Stomach (tissue), 9 donors: ENCODE measurements around the gene CFAP92. TPM values are rescaled to one million over a fixed set of nuclear protein-coding genes. Genes with fewer than 3 reads are reported as not detected.

Experiments used
- DNase-seq, 2 donors: peaks; one replicate each; pipeline versions ENCODE4 v3.0.0 to v3.0.0-alpha.2; 2013 to 2019
- H3K27ac ChIP-seq, 5 donors: fragments of 200-600 bp in 4 of 5; sonication (generic) in 4 of 5; one replicate each; pipeline ENCODE4 v1.5.1; 2013 to 2019; ENCODE audit warnings: mild to moderate bottlenecking in 1 of 5, moderate library complexity in 1 of 5
- H3K27me3 ChIP-seq, 3 donors: fragments of 200-600 bp; sonication (generic); one replicate each; pipeline ENCODE4 v1.5.1; 2017 to 2019; ENCODE audit warnings: mixed run types in 1 of 3
- H3K36me3 ChIP-seq, 4 donors: fragments of 200-600 bp; sonication (generic); 1 replicate in 3 of 4; 2 replicates in 1 of 4; pipeline ENCODE4 v1.5.1; 2016 to 2019
- H3K4me1 ChIP-seq, 4 donors: fragments of 200-600 bp; sonication (generic); one replicate each; pipeline ENCODE4 v1.5.1; 2016 to 2019
- H3K4me3 ChIP-seq, 4 donors: fragments of 200-600 bp; sonication (generic) in 3 of 4; one replicate each; pipeline ENCODE4 v1.5.1; 2016 to 2019; ENCODE audit warnings: mild to moderate bottlenecking in 1 of 4
- H3K9me3 ChIP-seq, 4 donors: fragments of 200-600 bp; sonication (generic); one replicate each; pipeline ENCODE4 v1.5.1; 2016 to 2019
- EP300 ChIP-seq: sonication (generic); formaldehyde crosslinking; IDR thresholded peaks from one replicate; pipeline ENCODE4 v1.6.1; 2017; ENCODE audit warnings: antibody characterized with exemption
- POLR2A ChIP-seq, 4 donors: fragments of 450-650 bp; IDR thresholded peaks; one replicate each; pipeline ENCODE4 v1.6.1; 2016; ENCODE audit warnings: antibody characterized with exemption in 4 of 4, control low read depth in 2 of 4, mild to moderate bottlenecking in 1 of 4, moderate library complexity in 1 of 4
- POLR2AphosphoS5 ChIP-seq, 3 donors: sonication (generic); formaldehyde crosslinking; IDR thresholded peaks; one replicate each; pipeline ENCODE4 v1.6.1; 2016; ENCODE audit warnings: antibody characterized with exemption in 3 of 3
- WGBS, 5 donors: extraction: QIAGEN DNeasy Blood & Tissue Kit in 3 of 5; methylation state at CpG; one replicate each; pipeline versions ENCODE4 v1.1.5 to v1.1.7; 2013 to 2018; 5-methylcytosine and 5-hydroxymethylcytosine counted together
- intact Hi-C: fragments of 100-400 bp; cut with DNase I; formaldehyde crosslinking; loops from one replicate; pipeline ENCODE4 v1.15.1; 2023; ENCODE audit warnings: low total_unique reads
- polyA plus RNA-seq, 3 donors: library from polyadenylated mRNA; stranded (reverse); fragments of 200-250 nt; gene quantifications; one replicate each; pipeline ENCODE4 v1.2.3, GENCODE V29; 2013
- total RNA-seq, 5 donors: library from RNA; depleted of rRNA; stranded (reverse); fragments of >200 nt; gene quantifications; one replicate each; pipeline versions ENCODE4 v1.1.0 to v1.2.3, GENCODE V29; 2014 to 2016
- TF ChIP-seq, protein P1 (sequence below), 7 experiments: fragments of 450-650 bp in 4 of 7; fragments of 200-600 bp in 3 of 7; sonication (generic) in 3 of 7; IDR thresholded peaks; one replicate each; pipeline ENCODE4 v1.5.1; 2016 to 2019; ENCODE audit warnings: antibody characterized with exemption in 7 of 7, control low read depth in 2 of 7, mild to moderate bottlenecking in 1 of 7
- donor health status: healthy with polysubstance abuse.
- donor health status: Bipolar disorder and iron deficiency.
- donor health status: healthy.

Gene CFAP92
- total and polyA plus RNA-seq, 8 donors: 0.50 to 13.4 (median 2.3) TPM

DNA sequence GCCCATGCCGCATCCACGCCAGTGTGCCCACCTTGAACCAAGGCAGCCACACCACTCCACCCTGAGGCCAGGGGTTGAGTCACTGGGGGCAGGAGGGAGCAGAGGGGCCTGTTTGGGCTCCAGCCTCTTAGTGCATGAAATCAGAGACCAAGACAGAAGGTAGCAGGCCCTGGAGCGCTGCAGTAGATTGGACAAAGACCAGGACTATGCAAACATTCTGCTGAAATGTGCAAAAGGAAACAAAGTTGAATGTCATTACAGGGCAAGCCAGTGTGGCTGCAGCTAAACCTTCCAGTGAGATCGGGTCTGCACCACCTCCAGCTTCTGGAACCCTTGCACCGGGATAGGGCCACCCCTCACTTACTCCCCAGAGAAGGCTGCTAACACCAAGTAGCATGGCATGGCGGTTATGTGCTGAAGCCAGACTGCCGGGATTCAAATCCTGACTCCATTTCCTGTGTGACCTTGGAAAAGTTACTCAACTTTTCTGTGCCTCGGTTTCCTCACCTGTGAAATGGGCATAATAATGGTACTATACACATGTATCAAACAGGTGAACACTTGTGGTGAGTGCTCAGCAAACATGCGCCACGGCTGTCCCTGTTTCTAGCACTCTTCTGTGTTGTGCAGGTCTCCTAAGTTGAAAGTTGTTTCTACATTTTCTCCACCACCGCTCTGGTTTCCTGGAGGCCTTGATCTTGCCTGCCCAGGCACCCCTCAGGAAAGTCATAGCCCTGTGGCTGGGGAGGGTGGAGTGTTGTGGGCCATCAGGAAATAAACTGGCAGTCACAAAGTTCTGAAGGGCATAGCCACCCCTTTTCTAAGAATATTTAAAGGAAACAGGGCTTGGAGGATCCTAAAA, 41.7 kb upstream of the CFAP92 start:
- no peaks in the 10 kb centered on the region for H3K9me3 ChIP-seq
- 67 to 76% (median 70%) methylated on average over 9 to 11 of the region's 11 CpGs for WGBS, 5 donors
- TF ChIP-seq POLR2A (IDR thresholded peaks at IDR 0.05) (no peak), POLR2AphosphoS5 (IDR thresholded peaks at IDR 0.05) (no peak), EP300 (no peak)
- TF ChIP-seq, protein P1, sequence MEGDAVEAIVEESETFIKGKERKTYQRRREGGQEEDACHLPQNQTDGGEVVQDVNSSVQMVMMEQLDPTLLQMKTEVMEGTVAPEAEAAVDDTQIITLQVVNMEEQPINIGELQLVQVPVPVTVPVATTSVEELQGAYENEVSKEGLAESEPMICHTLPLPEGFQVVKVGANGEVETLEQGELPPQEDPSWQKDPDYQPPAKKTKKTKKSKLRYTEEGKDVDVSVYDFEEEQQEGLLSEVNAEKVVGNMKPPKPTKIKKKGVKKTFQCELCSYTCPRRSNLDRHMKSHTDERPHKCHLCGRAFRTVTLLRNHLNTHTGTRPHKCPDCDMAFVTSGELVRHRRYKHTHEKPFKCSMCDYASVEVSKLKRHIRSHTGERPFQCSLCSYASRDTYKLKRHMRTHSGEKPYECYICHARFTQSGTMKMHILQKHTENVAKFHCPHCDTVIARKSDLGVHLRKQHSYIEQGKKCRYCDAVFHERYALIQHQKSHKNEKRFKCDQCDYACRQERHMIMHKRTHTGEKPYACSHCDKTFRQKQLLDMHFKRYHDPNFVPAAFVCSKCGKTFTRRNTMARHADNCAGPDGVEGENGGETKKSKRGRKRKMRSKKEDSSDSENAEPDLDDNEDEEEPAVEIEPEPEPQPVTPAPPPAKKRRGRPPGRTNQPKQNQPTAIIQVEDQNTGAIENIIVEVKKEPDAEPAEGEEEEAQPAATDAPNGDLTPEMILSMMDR (IDR thresholded peaks at IDR 0.05): no peak
- peak overlapping the region in 2 of 5 donors; percentile 9 to 45 for H3K27ac ChIP-seq
- peaks cover 0 to 25% (median 10%) of the 10 kb centered on the region in 4 donors for H3K36me3 ChIP-seq
- H3K4me3 ChIP-seq: no peak overlapping the region
- no peak for DNase-seq
- H3K27me3 ChIP-seq: no peaks in the 10 kb centered on the region
- H3K4me1 ChIP-seq: peaks cover 0 to 30% (median 22%) of the 10 kb centered on the region in 4 donors
- intact Hi-C loops: no loop called here

DNA sequence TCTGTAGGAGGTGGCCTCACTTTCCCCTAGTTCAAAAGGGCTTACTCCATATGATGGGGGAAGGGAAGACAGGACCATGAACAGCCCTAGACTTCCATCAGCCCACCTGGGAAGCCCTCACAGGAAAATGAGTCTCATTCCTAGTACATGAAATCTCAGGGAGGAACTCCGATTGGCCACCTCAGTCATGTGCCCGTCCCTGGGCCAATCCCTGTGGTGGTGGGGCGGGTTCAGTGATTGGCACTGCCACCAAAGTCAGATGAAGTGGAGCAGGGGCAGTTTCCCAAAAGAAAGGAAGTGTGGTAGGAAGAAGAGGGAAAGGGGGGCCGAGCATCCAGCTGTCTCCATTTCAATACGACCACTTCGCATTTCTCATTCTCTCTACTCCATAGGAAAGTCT, 40.8 kb upstream of the CFAP92 start:
- no peak for DNase-seq
- peaks cover 0 to 25% (median 11%) of the 10 kb centered on the region in 4 donors for H3K36me3 ChIP-seq
- TF ChIP-seq POLR2A (IDR thresholded peaks at IDR 0.05): no peak
- TF ChIP-seq EP300: no peak
- TF ChIP-seq, protein P1 (IDR thresholded peaks at IDR 0.05): no peak
- TF ChIP-seq POLR2AphosphoS5 (IDR thresholded peaks at IDR 0.05): no peak
- intact Hi-C loops: no loop called here
- WGBS, 5 donors: 88 to 94% (median 89%) methylated on average over 6 of the region's 6 CpGs
- H3K27ac ChIP-seq: peak overlapping the region in 1 of 5 donors; percentile 45
- no peaks in the 10 kb centered on the region for H3K27me3 ChIP-seq
- H3K4me1 ChIP-seq: peaks cover 0 to 26% (median 20%) of the 10 kb centered on the region in 4 donors
- H3K4me3 ChIP-seq: no peak overlapping the region
- no peaks in the 10 kb centered on the region for H3K9me3 ChIP-seq

DNA sequence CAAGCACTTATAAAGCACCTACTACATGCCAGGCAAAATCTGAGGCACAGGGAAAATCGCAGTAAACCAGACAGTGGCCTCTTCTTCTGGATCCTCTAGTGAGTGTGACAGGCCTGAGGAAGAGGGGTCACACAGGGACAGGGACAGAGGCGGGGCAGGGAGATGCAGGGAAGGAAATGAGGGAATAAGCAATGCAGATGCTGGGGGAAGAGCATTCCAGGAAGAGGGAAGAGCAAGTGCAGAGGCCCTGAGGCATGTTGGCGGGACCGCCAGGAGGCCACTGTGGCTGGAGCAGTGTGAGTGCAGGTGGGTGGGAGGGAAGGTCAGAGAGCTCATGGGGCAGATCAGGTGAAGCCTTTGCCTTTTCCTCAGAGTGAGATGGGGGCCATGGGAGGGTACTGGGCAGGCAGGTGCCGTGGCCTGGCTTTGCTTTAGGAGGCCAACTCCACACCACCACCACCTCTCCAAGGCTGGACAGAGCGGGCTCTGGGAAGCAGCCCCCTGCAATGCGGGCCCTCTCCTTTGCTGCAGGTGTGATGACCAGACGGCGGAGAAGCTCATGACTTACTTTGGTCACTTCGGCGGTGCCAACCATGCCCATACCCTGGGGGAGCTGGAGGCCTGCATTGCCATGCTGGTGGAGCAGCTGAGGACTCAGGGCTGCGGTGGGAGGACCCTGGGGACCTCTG, 39.9 kb upstream of the CFAP92 start:
- intact Hi-C loops: no loop called here
- Histone ChIP-seq H3K4me1 (peaks cover 0 to 21% (median 16%) of the 10 kb centered on the region in 4 donors), H3K27me3 (no peaks in the 10 kb centered on the region), H3K27ac (no peak overlapping the region), H3K9me3 (no peaks in the 10 kb centered on the region), H3K4me3 (no peak overlapping the region), H3K36me3 (peaks cover 0 to 25% (median 11%) of the 10 kb centered on the region in 4 donors)
- TF ChIP-seq, protein P1 (IDR thresholded peaks at IDR 0.05): no peak
- WGBS, 5 donors: 88 to 94% (median 92%) methylated on average over 4 to 12 of the region's 12 CpGs
- no peak for DNase-seq

DNA sequence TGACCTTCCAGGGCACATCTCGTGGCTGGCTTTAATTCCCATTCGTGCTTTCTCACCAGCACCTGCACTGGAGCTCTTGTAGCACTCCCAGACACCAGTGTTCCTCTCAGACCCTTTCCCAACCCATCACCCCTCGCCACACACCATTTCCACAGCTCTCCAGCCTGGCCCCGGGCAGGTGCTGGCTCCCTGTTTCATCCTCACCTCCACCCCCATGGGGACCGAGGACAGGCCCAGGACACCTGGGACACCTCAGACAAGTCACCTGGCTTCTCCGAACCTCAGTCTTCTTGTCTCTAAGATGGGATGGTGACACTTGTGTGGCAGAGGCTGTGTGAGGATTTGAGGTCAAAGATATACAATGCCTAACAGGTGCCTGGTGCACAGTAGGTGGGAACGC, 39.3 kb upstream of the CFAP92 start:
- no peak overlapping the region for H3K27ac ChIP-seq

More for the DNA sequence above, 39.3 kb upstream of the CFAP92 start:
- intact Hi-C loops: no loop called here
- H3K4me3 ChIP-seq: no peak overlapping the region
- DNase-seq: no peak
- H3K27me3 ChIP-seq: no peaks in the 10 kb centered on the region
- peaks cover 0 to 25% (median 11%) of the 10 kb centered on the region in 4 donors for H3K36me3 ChIP-seq
- TF ChIP-seq, protein P1 (IDR thresholded peaks at IDR 0.05): no peak
- TF ChIP-seq EP300 (no peak), POLR2A (IDR thresholded peaks at IDR 0.05) (no peak), POLR2AphosphoS5 (IDR thresholded peaks at IDR 0.05) (no peak)
- WGBS, 5 donors: 86 to 90% (median 89%) methylated on average over 7 of the region's 7 CpGs
- H3K9me3 ChIP-seq: no peaks in the 10 kb centered on the region
- peaks cover 0 to 21% (median 16%) of the 10 kb centered on the region in 4 donors for H3K4me1 ChIP-seq
